GM19025 (cell line): Measurements from ENCODE around the gene RNASE9.
"Not testable (repeated sequence)": the region's sequence is repeated elsewhere in the genome, so short reads cannot be mapped to it uniquely, and the experiment has no call there.

Source experiments
- ATAC-seq: cut with Tn5 transposase; IDR thresholded peaks from one replicate; pipeline ENCODE4 v1.9.1; 2021; ENCODE audit warnings: mild to moderate bottlenecking, low read depth, moderate library complexity; ENCODE audit not compliant: unreplicated experiment

Gene RNASE9

DNA sequence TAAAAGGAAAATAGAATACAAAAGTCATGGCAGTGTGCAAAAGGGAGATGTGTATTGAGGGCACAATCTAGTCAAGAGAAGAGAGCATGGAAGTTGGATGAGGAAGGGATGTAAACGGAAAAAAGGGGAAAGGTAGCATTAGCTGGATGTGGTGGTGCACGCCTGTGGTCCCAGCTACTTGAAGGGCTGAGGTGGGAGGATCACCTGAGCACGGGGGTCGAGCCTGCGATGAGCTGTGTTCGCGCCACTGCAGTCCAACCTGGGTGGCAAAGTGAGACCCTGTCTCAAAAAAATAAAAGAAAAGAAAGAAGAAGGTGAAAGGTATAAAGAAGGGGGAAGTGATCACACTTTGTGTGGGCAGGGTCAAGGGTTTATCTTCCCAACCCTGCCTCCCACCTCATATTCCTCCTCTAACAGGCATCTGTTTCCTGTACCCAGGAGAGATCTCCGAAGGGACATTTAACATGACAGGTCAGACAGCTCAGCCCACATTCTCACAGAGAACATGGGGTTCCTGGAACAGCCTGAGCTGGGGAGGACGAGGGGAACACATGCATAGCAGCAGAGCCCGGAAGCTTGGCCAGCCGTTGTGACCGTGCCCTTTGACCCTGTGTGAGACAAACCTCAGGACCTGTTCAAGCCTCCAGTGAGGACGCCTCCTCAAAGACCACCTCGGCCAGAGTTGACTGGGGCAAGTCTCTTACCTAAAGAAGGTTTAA is 18.1 kb upstream of the RNASE9 start:
- ATAC-seq = no peak

DNA sequence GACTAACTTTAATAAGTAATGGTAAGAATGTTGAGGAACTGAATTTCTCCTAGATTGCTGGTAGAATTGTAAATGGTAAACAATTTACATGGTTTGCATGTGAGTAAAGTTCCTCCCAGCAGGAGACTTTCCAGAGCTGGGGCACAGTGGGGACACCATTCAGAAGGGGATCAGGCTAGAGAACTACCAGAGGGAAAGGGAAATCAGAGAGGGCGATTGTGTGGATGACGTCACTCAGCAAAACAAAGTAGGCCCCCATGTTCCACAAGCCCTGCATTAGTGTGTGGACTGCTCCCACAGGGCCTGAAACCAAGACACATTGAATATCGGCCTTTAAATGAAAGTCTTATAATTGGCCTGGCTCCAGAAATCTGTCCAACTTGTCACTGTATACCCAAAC is 17.5 kb upstream of the RNASE9 start:
- no peak for ATAC-seq

DNA sequence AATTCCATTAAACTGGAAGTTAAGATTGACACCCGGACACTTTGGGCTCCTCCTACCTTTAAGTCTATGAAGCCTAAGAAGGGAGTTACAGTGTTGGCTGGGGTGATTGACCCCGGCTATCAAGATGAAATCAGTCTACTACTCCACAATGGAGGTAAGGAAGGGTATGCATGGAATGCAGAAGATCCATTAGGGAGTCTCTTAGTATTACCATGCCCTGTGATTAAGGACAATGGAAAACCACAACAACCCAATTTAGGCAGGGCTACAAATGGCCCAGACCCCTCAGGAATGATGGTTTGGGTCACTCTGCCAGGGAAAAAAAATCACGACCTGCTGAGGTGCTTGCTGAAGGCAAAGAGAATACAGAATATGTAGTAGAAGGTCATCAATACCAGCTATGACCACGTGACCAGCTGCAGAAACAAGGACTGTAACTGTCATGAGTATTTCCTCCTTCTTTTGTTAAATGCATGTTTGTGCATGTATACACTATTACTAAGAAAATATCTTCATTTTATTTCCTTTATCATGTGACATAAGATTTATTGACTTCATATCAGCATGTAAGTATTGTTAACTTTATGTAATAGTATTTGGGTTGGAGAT is 11.6 kb upstream of the RNASE9 start:
- ATAC-seq = not testable (repeated sequence)

DNA sequence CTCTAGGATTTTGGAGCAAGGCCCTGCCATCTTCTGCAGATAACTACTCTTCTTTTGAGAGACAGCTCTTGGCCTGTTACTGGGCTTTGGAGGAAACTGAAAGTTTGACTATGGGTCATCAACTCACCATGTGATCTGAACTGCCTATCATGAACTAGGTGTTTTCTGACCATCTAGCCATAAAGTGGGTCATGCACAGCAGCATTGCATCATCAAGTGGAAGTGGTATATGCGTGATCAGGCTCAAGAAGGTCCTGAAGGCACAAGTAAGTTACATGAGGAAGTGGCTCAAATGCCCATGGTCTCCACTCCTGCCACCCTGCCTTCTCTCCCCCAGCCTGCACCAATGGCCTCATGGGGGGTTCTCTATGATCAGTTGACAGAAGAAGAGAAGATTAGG is 9.9 kb upstream of the RNASE9 start:
- not testable (repeated sequence) for ATAC-seq

DNA sequence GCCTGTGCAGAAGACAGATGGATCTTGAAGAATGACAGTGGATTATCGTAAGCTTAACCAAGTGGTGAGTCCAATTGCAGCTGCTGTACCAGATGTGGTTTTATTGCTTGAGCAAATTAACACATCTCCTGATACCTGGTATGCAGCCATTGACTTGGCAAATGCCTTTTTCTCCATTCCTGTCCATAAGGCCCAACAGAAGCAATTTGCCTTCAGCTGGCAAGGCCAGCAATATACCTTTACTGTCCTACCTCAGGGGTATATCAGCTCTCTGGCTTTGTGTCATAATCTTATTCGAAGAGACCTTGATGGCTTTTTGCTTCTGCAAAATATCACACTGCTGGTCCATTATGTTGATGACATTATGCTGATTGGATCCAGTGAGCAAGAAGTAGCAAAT is 9.0 kb upstream of the RNASE9 start:
- ATAC-seq = not testable (repeated sequence)

DNA sequence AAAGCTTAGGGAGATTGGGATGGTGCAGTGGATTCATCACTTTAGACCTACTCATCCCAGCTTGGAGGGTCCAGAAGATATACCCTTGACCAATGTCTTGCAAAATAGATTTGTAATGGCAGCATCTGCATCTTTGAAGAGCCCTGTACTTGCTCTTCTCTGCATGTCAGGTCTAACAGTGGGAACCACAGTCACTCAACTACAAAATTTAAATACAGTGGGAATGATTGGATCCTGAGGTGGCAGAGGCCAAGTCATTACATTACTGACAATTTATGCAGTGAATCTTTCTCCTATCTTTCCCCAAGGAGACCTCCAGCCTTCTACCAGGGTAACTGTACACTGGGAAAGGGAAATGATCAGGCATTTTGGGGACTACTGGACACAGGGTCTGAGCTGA is 8.2 kb upstream of the RNASE9 start:
- ATAC-seq = no peak

DNA sequence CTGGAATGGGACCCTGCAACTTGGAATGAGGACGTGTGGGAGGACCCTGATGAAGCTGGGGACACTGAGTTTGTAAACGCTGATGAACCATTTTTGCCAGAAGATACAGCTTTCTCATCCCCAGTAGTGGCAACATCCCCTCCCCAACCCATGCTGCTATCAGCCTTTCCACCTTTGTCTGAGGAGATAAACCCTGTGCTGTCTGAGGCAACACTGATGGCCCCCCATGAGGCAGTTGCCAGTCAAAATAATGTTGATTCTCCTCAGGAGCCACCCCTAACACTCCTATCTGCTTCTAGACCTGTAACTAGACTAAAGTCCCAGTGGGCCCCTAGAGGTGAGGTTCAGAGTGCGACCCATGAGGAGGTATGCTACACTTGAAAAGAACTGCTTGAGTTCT is 7.5 kb upstream of the RNASE9 start:
- no peak for ATAC-seq

DNA sequence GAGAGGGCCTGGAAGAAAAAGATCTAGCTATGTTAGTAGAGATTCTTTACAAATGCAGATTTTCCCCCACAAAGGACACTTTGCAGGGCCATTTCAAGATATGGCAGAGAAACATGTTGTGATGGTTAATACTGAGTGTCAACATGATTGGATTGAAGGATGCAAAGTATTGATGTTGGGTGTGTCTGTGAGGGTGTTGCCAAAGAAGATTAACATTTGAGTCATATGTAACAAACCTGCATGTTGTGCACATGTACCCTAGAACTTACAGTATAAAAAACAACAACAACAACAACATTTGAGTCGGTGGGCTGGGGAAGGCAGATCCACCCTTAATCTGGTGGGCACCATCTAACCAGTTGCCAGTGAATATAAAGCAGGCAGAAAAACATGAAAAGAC is 6.4 kb upstream of the RNASE9 start:
- not testable (repeated sequence) for ATAC-seq

DNA sequence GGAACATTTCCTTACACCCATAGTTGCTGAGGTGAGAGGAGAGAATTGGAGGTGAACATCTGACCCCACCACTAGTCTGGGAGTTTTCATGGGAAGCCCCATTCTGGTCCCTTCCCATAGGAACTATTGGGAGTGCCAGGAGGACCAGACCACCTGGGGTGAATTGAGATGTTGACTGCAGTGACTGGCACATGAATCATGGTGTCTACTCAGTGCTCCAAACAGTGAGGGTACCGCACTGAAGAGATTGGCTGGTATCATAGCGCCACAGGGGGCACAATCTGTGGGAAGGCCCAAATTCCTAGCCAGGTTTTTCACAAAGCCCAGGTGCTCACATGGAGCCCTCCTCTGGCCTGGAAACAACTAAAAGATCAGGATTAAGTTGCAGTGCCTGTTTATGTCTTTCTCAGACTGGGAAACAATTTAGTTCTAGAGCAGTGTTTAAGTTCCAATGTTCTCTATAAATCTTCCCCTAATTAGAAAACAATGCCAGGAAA is 3.7 kb upstream of the RNASE9 start:
- ATAC-seq = no peak

DNA sequence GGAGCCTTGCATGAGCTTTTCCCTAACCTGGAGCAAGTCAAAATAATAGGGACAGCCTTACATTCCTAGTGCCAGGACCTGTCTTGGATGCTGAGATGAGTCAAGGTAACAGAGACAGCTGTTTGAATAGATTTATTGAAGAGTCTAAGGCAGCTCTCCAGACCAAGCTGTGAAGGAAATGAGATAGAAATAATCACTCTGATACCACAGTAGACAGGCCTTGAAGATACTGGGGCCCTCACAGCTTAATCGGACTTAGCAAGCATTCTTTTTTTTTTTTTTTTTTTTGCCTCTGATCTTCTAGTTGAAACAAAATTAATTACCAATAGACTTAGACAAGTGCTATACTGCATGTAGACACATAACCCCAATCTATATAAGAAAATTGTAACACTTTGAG is 3.1 kb upstream of the RNASE9 start:
- no peak for ATAC-seq

DNA sequence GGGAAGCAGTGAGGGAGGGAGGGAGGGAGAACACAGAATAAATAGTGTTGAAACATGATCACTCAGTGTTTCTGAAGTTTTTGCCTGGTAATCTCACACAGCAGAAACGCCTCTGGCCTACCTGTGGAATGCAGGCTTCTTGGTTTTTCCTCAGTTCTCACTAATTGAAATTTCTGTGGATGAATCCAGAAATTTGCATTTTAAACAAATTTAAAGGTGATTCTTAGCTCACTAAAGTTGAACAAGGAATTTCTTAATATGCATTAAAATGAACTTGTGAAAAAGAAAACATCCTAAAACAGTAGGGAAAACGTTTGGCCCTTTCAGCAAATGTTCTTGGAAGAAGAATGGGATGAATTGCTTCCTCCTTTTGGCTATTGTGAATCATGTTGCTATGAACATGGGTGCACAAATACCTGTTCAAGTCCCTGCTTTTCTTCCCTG is 1.4 kb downstream of the RNASE9 start:
- no peak for ATAC-seq

DNA sequence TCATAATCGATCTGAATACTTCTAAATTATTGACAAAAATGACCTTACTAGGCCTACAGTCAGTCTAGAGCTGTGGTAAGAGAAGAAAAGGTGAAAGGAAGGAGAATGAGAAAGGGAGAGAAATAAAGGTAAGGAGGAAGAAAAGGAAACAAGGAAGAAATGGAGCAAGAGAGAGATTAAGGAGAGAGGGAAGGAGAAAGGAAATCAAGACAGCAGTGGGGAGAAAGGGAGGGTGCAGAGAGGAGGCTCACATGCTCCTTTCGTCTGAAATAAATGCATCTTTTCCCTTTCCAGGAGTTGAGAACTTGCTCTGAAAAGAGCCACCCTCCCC is 3.7 kb downstream of the RNASE9 start:
- ATAC-seq = no peak

DNA sequence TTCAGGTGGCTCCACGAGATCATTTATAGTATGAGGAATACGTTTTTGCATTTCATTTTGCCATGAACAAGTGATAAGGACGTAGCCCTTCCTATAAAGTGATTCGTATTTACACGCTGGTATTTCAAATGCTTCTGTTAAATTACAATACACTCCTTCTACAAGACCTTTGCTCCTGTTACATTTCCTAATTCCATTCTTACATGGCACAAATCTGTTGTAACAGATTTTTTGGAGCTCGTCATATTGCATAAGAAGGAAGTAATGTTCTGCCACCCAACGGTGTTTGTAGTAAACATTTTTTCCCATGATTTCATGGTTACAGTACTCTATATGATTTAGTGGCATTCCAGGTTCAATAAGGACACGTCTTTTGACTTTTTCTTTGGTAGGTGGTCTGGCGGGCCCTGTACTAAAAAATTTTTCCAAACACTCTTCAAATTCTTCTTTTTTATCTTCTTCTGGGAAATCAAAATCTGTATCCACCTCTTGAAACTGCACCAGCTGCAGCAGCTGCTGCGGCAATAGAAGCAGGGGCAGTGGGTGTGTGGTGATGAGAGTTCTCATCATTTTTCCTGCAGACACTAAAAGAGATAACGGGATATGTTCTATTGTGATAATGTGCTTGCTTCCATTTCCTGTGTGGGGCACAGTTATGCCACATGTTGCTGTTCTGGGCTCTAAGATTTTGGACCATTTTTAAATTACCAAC is 4.2 kb downstream of the RNASE9 start:
- ATAC-seq = no peak

DNA sequence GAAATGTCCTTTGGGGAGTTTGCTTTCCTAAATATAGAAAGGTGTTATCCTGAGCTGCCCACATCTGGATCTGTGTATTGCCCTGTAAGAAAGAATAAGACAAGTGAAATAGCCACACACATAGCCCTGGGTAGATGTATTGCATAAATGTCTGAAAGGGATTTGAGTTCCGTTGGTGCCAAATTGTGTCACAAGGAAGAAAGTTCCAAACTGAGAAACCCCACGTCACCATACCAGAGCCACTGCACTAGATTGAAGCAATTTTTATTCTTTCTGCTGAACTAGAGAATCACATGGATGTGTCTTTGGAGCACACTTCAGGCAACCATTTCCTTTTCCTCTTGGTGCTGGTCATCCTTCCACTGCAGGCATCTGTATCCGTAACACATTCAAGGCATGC is 5.0 kb downstream of the RNASE9 start:
- no peak for ATAC-seq

DNA sequence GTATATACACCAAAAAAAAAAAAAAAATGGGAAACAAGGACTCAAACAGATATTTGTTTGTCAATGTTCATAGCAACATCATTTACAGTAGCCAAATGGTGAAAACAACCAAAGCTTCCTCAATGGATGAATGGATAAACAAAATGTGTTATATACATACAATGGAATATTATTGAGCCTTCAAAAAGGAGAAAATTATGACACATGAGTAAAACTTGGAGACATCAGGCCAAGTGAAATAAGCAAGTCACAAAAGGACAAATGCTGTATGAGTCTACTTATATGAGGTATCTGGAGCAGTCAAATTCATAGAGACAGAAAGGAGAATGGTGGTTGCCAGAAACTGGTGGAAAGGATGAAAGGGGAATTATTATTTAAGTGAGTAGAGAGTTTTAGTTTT is 7.8 kb downstream of the RNASE9 start:
- ATAC-seq = no peak

DNA sequence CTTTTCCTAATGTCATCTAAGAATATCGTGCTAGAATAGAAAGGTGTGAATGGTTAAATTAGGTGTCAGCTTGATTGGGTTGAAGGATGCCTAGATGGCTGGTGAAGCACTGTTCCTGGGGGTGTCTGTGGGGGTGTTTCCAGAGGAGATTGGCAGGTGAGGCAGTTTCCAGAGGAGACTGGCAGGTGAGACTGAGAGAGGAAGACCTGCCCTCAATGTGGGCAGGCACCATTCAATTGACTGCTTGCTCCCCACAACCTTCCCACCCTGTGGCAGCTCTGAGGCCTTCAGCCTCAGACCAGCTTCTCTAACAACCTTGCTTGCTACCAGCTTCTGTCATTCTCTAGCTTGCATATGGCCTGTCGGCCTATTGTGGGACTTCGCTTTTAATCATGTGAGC is 9.2 kb downstream of the RNASE9 start:
- ATAC-seq = no peak

DNA sequence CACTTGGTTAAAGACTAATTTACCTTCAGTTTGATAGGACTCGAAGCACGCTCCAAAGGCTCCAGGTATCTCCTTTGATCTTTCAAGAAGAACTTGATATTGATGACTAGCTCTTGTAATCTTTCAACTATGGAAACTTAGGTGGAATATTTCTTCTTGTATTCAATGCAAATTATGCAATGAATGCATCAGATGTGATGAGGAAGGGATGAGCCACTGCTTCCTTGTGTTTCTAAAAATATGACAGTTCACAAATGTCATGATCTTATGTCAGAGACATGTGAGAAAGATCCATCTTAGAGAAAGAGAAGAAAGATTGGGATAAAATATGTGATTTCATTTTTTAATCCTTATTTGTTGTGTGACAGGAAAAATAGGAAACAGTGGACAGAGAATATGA is 9.9 kb downstream of the RNASE9 start:
- ATAC-seq = no peak

DNA sequence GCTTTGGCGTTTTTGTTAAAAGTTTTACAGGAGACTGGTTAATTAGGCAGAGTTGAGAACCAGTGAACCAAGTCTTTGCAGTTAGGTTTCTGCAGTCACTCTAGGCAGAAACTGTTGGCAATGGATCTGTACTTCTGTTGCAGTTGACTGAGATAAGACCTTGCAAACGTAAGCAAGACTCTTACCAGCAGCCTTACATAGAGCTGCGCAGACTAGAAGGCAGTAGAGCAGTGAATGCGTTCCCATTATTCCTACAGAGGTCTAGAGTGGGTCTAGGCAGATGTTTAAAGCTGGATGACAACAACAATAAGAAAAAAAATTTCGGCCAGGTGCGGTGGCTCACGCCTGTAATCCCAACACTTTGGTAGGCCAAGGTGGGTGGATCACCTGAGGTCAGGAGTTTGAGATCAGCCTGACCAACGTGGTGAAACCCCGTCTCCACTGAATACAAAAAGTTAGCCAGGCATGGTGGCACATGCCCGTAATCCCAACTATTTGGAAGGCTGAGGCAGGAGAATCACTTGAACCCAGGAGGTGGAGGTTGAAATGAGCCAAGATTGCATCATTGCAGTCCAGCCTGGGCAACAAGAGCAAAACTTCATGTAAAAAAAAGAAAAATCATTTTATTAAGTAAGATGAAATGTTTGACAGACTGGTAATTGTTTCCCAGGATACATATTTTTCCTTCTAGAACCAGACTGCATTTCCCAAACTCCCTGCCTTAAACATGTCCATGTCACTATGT is 12.3 kb downstream of the RNASE9 start:
- ATAC-seq = no peak

DNA sequence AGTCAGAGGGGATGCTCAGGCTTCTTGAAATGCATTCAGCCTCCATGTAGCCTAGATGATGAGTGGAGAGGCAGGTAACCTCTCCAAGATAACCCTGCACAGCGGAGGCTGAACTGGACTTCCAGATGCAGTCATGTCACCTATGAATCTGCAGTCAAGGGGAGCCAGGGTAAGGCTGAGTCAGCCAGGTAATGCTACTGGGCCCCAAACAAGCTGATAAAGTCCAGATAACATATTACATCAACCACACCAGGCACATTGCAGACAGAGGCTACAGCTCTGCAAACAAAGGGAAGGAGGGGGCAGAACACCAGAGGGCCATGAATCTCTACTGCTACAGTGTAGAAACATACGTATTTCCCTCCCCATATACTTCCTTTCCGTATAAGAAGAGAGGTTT is 14.0 kb downstream of the RNASE9 start:
- ATAC-seq = no peak

DNA sequence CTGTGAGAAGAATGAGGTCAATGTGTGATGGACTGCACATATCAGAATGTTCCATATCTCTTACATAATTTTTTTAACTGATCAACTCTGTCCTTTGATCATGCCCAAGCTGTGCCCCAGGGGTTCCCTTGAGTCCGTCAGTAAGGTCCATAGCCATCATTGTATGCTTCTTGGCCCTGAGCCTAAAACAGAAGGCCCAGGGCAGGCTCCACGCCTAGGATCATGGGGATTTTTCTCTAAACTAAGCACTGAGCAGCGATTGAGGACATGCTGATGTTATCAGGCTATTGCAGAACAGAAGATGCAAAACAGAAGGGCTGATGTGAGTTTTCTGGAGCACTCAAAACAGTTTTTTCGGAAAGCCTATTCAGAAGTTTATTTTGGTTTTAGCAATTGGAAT is 20.9 kb downstream of the RNASE9 start:
- ATAC-seq = no peak
